ENCODE results near the gene RFC3. TPM values are rescaled to one million over a fixed set of nuclear protein-coding genes. Genes with fewer than 3 reads are reported as not detected.
"Not testable (repeated sequence)": the region's sequence is repeated elsewhere in the genome, so short reads cannot be mapped to it uniquely, and the experiment has no call there.

RFC3 gene
- total RNA-seq, 2 experiments from 2014 or later, result 69.1 to 69.8 TPM

DNA sequence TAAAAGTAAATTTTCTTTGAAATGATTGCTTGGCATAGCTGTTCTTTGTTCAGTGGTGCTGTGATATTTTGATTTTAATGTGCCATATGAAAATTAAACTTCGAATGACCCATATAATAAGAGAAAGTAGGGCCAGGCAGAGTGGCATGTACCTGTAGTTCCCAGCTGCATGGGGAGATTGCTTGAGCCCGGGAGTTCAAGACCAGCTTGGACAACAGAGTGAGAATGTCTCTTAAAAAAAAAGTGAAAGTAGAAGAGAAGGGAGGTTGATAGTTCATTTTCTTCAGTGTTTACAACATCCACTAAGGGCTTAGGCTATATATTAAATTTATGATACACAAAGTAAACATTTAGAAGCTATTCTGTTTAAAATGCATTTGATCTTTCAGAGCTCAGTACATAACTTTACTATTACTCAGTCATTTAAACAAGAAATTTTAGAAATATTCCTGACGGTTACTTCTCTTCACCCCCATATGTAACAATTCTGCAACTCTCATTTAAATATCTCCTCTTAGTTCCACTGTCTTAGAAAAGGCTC lies 17.2 kb upstream of the RFC3 start:
- ChIA-PET POLR2A (no interaction called here), CTCF (no interaction called here)

- POLR2A ChIA-PET, result no interaction called here
- CTCF ChIA-PET, result no interaction called here
These were observed 11.3 kb upstream of the RFC3 start for GRCh38 chr13:33806470-33807248.

DNA sequence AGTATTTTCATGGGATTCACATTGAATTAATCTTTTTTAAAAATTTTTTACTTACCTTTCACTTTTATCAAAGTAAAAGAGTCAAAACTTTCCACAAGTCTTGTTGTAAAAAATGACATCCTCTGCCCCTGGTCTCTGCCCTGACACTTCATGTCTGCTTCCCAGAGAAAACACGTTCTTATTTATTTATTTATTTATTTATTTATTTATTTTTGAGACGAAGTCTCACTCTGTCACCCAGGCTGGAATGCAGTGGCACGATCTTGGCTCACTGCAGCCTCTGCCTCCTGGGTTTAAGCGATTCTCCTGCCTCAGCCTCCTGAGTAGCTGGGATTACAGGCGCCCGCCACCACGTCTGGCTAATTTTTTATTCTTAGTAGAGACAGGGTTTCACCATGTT lies 5.1 kb upstream of the RFC3 start:
- CTCF ChIA-PET, POLR2A ChIA-PET: not testable (repeated sequence)

GRCh38 chr13:33815011-33815550 lies 2.9 kb upstream of the RFC3 start:
- ChIA-PET CTCF (no interaction called here), POLR2A (no interaction called here)

GRCh38 chr13:33816912-33817311 lies 1.0 kb upstream of the RFC3 start:
- POLR2A ChIA-PET, result no interaction called here
- CTCF ChIA-PET, result no interaction called here

DNA sequence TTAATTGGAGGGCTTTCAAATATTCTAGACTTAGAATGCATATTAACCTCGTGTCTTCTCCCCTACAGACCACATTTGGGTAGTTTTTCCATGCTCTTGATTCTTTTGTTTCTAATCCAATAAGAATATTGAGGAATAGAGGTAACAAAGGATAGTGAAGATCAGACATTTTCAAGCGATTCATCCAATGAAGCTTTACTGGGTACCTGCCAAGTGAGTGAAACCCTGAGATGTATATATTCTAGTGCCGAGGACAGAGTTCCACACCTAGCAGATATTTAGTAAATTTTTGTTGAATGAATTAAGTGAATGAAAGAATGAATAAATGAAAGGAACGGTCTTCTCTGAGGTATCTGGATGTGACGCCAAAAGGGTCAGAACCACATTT lies 442 bp upstream of the RFC3 start:
- ChIA-PET CTCF (no interaction called here), POLR2A (interaction anchor here (1.0 kb wide), 1 partner anchor 10 kb away, joined by 4 read pairs; no protein-coding TSS in a partner anchor)

DNA sequence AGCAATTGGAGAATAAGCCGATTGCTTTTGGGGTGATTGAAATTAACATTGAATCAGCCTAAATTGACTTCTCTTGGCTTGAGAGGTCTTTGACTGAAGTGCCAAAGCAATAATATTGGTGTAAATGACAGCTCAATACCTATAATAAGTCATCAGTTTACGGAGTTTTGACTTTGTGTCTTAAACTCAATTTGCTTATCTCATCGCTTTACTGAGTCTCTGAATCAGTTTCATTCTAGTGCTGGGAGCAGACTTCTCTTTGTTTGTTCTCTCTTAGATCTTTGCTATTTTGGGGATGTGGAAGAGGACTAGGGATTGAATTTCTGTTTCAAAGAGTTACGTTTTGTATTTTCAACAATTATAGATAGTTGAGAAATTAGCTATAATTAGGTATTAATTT lies 7.1 kb downstream of the RFC3 start:
- CTCF ChIA-PET, result no interaction called here

DNA sequence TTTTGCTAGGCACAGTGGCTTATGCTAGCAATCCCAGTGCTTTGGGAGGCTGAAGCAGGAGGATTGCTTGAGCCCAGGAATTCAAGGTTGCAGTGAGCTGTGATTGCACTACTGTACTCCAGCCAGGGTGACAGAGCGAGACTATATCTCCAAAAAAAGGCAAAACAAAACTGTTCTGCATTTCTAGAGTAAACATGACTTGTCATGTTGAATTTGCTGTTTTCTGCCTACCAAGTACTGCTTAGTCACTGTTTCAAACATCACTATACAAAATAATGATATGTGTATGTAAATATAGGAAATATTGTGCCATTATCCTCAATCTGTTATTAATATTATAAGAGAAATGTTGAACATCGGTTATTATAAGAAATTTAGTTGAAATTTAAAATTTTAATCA lies 9.2 kb downstream of the RFC3 start:
- ChIA-PET CTCF (no interaction called here), POLR2A (interaction anchor here (1.2 kb wide), 1 partner anchor 9 kb away, joined by 4 read pairs; the partner anchor contains the start of gene RFC3)

More for the DNA sequence above, 7.1 kb downstream of the RFC3 start:
- POLR2A ChIA-PET, result no interaction called here

GRCh38 chr13:33828431-33829129 lies 10.6 kb downstream of the RFC3 start:
- ChIA-PET POLR2A (interaction anchor here (1.2 kb wide), 1 partner anchor 11 kb away, joined by 4 read pairs; the partner anchor contains the start of gene RFC3), CTCF (no interaction called here)

DNA sequence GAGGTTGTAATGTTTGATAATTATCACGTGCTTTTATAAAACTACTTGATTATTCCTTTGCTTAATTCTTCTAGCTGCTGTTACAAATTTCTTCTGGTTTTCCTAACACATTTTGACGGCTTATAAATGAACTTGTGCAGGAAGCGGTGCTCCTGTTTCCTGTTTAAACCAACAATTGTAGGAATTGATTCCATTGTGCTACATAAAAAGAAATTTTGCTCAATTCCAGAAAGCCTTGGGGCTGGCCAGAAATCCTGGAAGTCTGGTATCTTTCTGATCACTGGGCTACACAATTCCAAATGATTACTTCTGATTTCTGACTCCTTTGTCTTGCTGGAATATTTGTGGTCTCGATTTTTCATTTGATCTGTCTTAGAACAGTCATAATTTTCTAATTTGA lies 14.9 kb downstream of the RFC3 start:
- CTCF ChIA-PET, result no interaction called here

DNA sequence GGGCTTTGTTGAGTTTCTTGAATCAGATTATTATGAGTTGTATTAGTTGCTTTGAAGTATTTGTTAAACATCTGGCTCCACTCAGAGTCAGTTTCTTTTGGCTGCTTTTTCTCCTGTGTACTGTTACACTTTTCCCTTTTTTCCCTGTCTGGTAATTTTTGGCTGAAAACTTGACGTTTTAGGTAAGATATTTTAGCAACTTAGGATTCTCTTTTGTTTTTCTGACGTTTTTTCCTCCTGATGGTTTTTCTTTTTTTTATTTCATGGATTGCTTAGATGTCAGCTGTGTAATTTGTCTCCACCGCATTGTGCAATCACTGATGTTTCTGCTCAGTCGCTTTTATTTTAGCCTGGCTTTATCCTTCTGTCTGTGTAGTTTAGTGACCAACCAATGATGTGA lies 20.7 kb downstream of the RFC3 start:
- POLR2A ChIA-PET, result interaction anchor here (0.7 kb wide), 1 partner anchor 151 kb away, joined by 3 read pairs; no protein-coding TSS in a partner anchor
- CTCF ChIA-PET, result no interaction called here

More for the DNA sequence above, 14.9 kb downstream of the RFC3 start:
- POLR2A ChIA-PET, result interaction anchor here (0.6 kb wide), 1 partner anchor 220 kb away, joined by 3 read pairs; no protein-coding TSS in a partner anchor

GRCh38 chr13:33840402-33840801 lies 22.5 kb downstream of the RFC3 start:
- POLR2A ChIA-PET, result no interaction called here

DNA sequence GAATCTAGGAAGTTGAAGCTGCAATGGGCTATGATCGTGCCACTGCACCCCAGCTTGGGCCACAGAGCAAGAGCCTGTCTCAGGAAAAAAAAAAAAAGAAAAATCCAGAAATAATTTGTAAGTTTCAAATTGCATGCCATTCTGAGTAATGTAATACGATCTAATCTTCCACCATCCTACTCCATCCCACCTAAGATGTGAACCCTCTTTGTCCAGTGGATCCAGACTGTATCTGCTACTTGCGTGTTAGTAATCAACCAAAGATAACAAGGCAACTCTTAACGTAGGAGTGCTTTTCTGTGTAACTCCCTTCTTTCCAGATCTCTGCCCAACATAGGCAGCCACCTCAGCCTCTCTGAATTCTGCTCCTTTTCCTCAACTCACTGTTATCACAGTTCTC lies 24.3 kb downstream of the RFC3 start:
- ChIA-PET CTCF (no interaction called here), POLR2A (no interaction called here)

More at GRCh38 chr13:33840402-33840801, 22.5 kb downstream of the RFC3 start:
- CTCF ChIA-PET, result no interaction called here

GRCh38 chr13:33842986-33843385 lies 25.0 kb downstream of the RFC3 start:
- CTCF ChIA-PET, result no interaction called here

GRCh38 chr13:33845572-33846302 lies 27.8 kb downstream of the RFC3 start:
- POLR2A ChIA-PET, result no interaction called here

More at GRCh38 chr13:33842986-33843385, 25.0 kb downstream of the RFC3 start:
- POLR2A ChIA-PET, result no interaction called here

DNA sequence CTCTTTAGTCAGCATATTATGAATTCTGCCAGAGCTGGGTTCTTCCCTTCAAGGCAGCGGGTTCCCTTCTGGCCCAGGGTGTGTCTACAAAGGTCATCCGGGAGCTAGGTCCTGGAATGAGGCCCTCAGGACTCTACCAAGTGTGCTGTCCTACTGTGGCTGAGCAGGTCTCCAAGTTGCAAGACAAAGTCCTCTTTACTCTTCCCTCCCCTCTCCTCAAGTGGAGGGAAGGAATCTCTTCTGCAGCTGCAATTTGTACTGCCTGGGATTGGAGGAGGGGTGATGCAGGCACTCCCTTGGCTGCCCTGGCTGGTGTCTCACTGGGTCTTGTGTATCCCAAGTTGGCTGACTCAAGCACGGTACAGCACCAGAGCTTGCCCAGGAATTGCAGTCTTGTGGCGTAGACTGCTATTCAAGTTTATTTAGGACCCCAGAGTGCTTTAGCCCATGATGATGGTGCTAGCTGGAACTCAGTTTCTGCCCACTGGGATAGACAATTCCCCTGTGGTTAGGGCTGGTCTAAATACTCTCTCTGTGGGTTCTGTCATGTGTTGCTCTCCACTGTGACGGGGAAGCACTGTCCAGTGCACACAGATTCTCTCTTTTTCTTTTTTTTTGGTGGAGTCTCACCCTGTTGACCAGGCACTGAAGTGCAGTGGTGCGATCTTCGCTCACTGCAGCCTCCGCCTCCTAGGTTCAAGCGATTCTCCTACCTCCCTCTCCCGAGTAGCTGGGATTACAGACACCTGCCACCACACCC lies 28.5 kb downstream of the RFC3 start:
- CTCF ChIA-PET, result interaction anchor here (1.2 kb wide), 1 partner anchor 8 kb away, joined by 3 read pairs; no protein-coding TSS in a partner anchor
- POLR2A ChIA-PET, result no interaction called here

More at GRCh38 chr13:33845572-33846302, 27.8 kb downstream of the RFC3 start:
- CTCF ChIA-PET, result interaction anchor here (1.2 kb wide), 1 partner anchor 9 kb away, joined by 3 read pairs; no protein-coding TSS in a partner anchor

- CTCF ChIA-PET, result no interaction called here
- POLR2A ChIA-PET, result no interaction called here
These were observed 31.3 kb downstream of the RFC3 start for GRCh38 chr13:33849211-33849610.

DNA sequence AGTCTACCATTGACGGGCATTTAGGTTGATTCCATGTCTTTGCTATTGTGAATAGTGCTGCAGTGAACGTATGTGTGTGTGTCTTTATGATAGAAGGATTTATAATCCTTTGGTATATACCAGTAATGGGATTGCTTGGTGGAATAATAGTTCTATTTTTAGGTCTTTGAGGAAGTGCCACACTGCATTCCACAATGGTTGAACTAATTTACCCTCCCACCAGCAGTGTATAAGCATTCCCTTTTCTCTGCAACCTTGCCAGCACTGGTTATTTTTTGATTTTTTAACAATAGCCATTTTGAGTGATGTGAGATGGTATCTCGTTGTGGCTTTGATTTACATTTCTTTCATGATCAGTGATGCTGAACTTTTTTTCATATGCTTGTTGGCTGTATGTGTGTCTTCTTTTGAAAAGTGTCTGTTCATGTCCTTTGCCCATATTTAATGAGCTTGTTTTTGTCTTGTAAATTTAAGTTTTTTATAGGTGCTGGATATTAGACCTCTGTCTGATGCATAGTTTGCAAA lies 37.5 kb downstream of the RFC3 start:
- CTCF ChIA-PET, result no interaction called here
- POLR2A ChIA-PET, result no interaction called here

All from activated CD8-positive, alpha-beta memory T cell treated with anti-CD3 and anti-CD28 coated beads for 36 hours (primary cell).